ENCODE results near the gene IL12A. TPM values are rescaled to one million over a fixed set of nuclear protein-coding genes. Genes with fewer than 3 reads are reported as not detected.
A peak's percentile ranks its signal among the peaks of the same experiment; 100 is the strongest.

IL12A gene
- total and polyA plus RNA-seq, 7 experiments from 2014 or later = 0.17 to 1.8 (median 0.93) TPM

DNA sequence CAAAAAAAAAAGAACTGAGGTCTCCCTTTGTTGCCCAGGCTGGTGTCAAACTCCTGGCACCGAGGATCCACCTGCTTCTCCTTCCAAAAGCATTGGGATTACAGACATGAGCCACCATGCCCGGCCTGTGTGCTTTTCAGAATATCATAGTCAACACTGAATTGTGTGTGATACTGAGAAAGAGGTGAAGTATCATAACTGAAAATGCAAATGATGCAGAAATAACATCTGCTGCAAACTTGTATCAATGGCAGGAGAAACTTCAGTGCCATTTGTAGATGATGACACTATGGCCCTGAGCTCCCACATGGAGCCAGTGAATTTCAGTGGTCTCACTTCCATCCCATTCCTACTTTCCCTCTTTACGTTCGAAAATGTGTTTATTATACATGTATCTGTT is 21.9 kb downstream of the IL12A start:
- Histone ChIP-seq H3K9me3 (ENCODE audit: control insufficient read depth in 2 of 3, low read length in 3 of 3) (no peaks in the 10 kb centered on the region), H3K4me3 (ENCODE audit: low read length) (no peak overlapping the region), H3K4me1 (ENCODE audit: control insufficient read depth in 2 of 2, insufficient read depth in 2 of 2, low read length in 2 of 2) (no peaks in the 10 kb centered on the region), H3K27ac (ENCODE audit: low read depth, low read length) (no peak overlapping the region), H3K36me3 (ENCODE audit: control insufficient read depth in 2 of 3, insufficient read depth in 3 of 3, low read length in 3 of 3) (no peaks in the 10 kb centered on the region), H3K27me3 (ENCODE audit: control insufficient read depth in 2 of 2, insufficient read depth in 2 of 2, low read length in 2 of 2) (no peaks in the 10 kb centered on the region)
- Mint-ChIP-seq H3K27ac (no peak overlapping the region), H3K4me1 (peaks cover 0 to 52% (median 0%) of the 10 kb centered on the region in 7 donors), H3K36me3 (peaks cover 0 to 4% (median 0%) of the 10 kb centered on the region in 5 donors), H3K27me3 (no peaks in the 10 kb centered on the region), H3K4me3 (no peak overlapping the region), H3K9me3 (no peaks in the 10 kb centered on the region)
- DNase-seq (no peak), ATAC-seq (no peak)
- intact Hi-C loops (cut with micrococcal nuclease) = loop anchor here in 1 of 2 donors (5.0 kb wide), 1 partner anchor 387 kb away; the partner anchor contains the start of genes IFT80 and SMC4
- ChIA-PET CTCF (no interaction called here), POLR2A (no interaction called here)

DNA sequence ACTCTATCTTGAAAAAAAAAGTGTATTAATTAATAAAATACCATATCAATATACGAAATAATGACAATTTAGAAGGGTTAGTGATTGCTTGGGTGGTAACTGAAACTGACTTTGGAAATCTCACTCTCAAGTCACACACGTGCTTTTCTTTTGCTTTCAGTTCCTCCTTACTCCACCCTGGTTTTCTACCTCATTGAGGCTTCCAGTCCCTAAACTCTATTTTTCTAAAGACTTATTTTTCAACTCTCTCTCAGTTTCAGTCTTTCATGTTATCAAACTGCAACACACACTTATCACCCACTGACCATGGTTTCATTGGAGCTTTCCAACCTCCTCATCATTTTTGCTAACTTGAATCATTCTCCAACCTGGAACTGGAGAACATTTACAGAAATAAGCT is 23.5 kb downstream of the IL12A start:
- peaks cover 0 to 5% (median 0%) of the 10 kb centered on the region in 5 donors for H3K27me3 Mint-ChIP-seq
- POLR2A ChIA-PET = no interaction called here
- ATAC-seq = peak; percentile 60
- H3K4me3 Mint-ChIP-seq = peak overlapping the region in 1 of 10 donors; percentile 64
- H3K27ac Mint-ChIP-seq = peak overlapping the region in 1 of 9 donors; percentile 83
- Histone ChIP-seq H3K27me3 (ENCODE audit: control insufficient read depth in 2 of 2, insufficient read depth in 2 of 2, low read length in 2 of 2) (no peaks in the 10 kb centered on the region), H3K27ac (ENCODE audit: low read depth, low read length) (no peak overlapping the region), H3K4me3 (ENCODE audit: low read length) (no peak overlapping the region), H3K36me3 (ENCODE audit: control insufficient read depth in 2 of 3, insufficient read depth in 3 of 3, low read length in 3 of 3) (no peaks in the 10 kb centered on the region), H3K9me3 (ENCODE audit: control insufficient read depth in 2 of 3, low read length in 3 of 3) (no peaks in the 10 kb centered on the region), H3K4me1 (ENCODE audit: control insufficient read depth in 2 of 2, insufficient read depth in 2 of 2, low read length in 2 of 2) (no peaks in the 10 kb centered on the region)
- H3K9me3 Mint-ChIP-seq = peaks cover 0 to 1% (median 0%) of the 10 kb centered on the region in 11 donors
- CTCF ChIA-PET = no interaction called here
- intact Hi-C loops (cut with micrococcal nuclease) = loop anchor here in 1 of 2 donors (1.0 to 5.0 kb wide), 2 partner anchors 15 to 385 kb away; partner anchors contain the start of genes IFT80 and SMC4
- H3K4me1 Mint-ChIP-seq = peaks cover 0 to 42% (median 0%) of the 10 kb centered on the region in 7 donors
- no peak for DNase-seq
- peaks cover 0 to 4% (median 0%) of the 10 kb centered on the region in 5 donors for H3K36me3 Mint-ChIP-seq

DNA sequence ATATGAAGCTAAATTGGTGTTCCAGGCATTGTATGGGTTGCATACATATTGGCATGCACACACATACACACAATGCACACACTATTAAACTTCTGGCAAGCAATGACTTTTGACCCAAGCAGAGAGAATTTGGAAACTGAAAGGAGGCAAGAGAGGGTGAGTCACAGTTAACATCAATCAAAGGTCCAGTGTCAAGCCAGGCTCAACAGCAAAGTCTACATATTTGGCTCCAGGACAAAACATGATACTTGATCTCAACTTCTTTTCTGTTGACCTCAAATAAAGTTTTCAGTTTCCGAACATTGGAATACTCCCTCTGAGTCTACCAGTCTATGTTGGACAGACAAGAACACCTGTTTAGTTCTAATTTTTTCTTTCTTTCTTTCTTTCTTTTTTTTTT is 28.3 kb downstream of the IL12A start:
- Histone ChIP-seq H3K27me3 (ENCODE audit: control insufficient read depth in 2 of 2, insufficient read depth in 2 of 2, low read length in 2 of 2) (no peaks in the 10 kb centered on the region), H3K4me1 (ENCODE audit: control insufficient read depth in 2 of 2, insufficient read depth in 2 of 2, low read length in 2 of 2) (no peaks in the 10 kb centered on the region), H3K36me3 (ENCODE audit: control insufficient read depth in 2 of 3, insufficient read depth in 3 of 3, low read length in 3 of 3) (no peaks in the 10 kb centered on the region), H3K27ac (ENCODE audit: low read depth, low read length) (no peak overlapping the region), H3K9me3 (ENCODE audit: control insufficient read depth in 2 of 3, low read length in 3 of 3) (no peaks in the 10 kb centered on the region), H3K4me3 (ENCODE audit: low read length) (no peak overlapping the region)
- intact Hi-C loops (cut with micrococcal nuclease) = no loop called here
- H3K27ac Mint-ChIP-seq = no peak overlapping the region
- ATAC-seq = no peak
- H3K27me3 Mint-ChIP-seq = peaks cover 0 to 16% (median 7%) of the 10 kb centered on the region in 5 donors
- H3K9me3 Mint-ChIP-seq = peaks cover 0 to 1% (median 0%) of the 10 kb centered on the region in 11 donors
- ChIA-PET POLR2A (no interaction called here), CTCF (no interaction called here)
- H3K4me1 Mint-ChIP-seq = peaks cover 0 to 25% (median 0%) of the 10 kb centered on the region in 7 donors
- no peak overlapping the region for H3K4me3 Mint-ChIP-seq
- DNase-seq = no peak
- peaks cover 0 to 8% (median 0%) of the 10 kb centered on the region in 5 donors for H3K36me3 Mint-ChIP-seq

DNA sequence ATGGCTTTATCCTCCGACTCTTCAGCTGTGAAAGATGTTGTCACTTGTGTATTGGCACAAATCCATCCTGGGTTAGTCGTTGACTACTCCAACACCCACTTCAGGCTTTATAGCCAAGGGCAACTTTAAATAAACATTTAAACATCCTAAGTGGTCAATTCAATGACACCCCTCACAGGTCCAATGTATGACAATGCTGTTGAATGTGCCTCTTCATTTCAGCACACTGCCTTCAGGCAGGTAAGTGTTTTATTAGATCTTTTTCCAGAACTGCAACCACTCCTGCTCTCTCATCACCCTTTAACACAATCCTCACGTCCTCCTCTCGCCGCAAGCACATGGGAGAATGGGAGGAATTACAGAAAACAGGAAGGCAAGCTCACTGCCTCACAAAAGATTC is 30.3 kb downstream of the IL12A start:
- no peak overlapping the region for H3K4me3 ChIP-seq (ENCODE audit: low read length)
- H3K27ac ChIP-seq (ENCODE audit: low read depth, low read length) = no peak overlapping the region
- ATAC-seq (no peak), DNase-seq (no peak)
- H3K36me3 ChIP-seq (ENCODE audit: control insufficient read depth in 2 of 3, insufficient read depth in 3 of 3, low read length in 3 of 3) = no peaks in the 10 kb centered on the region
- no peaks in the 10 kb centered on the region for H3K4me1 ChIP-seq (ENCODE audit: control insufficient read depth in 2 of 2, insufficient read depth in 2 of 2, low read length in 2 of 2)
- ChIA-PET CTCF (no interaction called here), POLR2A (no interaction called here)
- H3K36me3 Mint-ChIP-seq = peaks cover 0 to 4% (median 0%) of the 10 kb centered on the region in 5 donors
- intact Hi-C loops (cut with micrococcal nuclease) = no loop called here
- H3K4me1 Mint-ChIP-seq = peaks cover 0 to 8% (median 0%) of the 10 kb centered on the region in 7 donors
- H3K27me3 ChIP-seq (ENCODE audit: control insufficient read depth in 2 of 2, insufficient read depth in 2 of 2, low read length in 2 of 2) = no peaks in the 10 kb centered on the region
- H3K9me3 Mint-ChIP-seq = peaks cover 0 to 1% (median 0%) of the 10 kb centered on the region in 11 donors
- H3K4me3 Mint-ChIP-seq = no peak overlapping the region
- H3K9me3 ChIP-seq (ENCODE audit: control insufficient read depth in 2 of 3, low read length in 3 of 3) = no peaks in the 10 kb centered on the region
- H3K27me3 Mint-ChIP-seq = peaks cover 0 to 21% (median 8%) of the 10 kb centered on the region in 5 donors
- H3K27ac Mint-ChIP-seq = no peak overlapping the region

DNA sequence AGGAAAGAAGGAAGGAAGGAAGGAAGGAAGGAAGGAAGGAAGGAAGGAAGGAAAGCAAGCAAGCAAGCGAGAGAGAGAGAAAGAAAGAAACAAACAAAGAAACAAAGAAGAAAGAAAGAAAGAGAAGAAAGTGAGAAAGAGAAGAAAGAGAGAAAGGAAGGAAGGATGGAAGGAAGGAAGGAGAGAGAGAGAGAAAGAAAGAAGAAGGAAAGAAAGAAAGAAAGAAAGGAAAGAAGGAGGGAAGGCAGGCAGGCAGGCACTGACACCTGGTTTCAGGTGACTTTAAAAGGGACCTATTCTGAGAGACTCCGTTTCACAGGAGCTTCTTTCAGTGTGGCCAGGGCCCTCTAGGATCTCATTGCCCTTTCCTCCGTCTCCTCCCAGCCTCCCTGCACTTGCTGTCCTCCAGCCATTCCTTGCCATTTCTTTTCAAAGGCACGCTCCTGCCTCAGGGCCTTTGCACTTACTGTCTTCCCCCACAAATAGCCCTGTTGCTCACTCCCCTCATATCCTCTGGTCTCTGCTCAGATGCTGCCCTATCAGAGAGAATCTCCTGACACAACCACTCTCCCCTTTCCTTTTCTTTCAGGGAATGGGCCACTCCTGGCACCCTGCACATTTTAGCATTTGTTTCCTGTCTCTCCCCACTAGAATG is 31.5 kb downstream of the IL12A start:
- ATAC-seq = no peak
- Histone ChIP-seq H3K27ac (ENCODE audit: low read depth, low read length) (no peak overlapping the region), H3K9me3 (ENCODE audit: control insufficient read depth in 2 of 3, low read length in 3 of 3) (no peaks in the 10 kb centered on the region), H3K36me3 (ENCODE audit: control insufficient read depth in 2 of 3, insufficient read depth in 3 of 3, low read length in 3 of 3) (no peaks in the 10 kb centered on the region), H3K27me3 (ENCODE audit: control insufficient read depth in 2 of 2, insufficient read depth in 2 of 2, low read length in 2 of 2) (no peaks in the 10 kb centered on the region), H3K4me3 (ENCODE audit: low read length) (no peak overlapping the region), H3K4me1 (ENCODE audit: control insufficient read depth in 2 of 2, insufficient read depth in 2 of 2, low read length in 2 of 2) (no peaks in the 10 kb centered on the region)
- Mint-ChIP-seq H3K4me1 (peaks cover 0 to 2% (median 0%) of the 10 kb centered on the region in 7 donors), H3K9me3 (peaks cover 0 to 1% (median 0%) of the 10 kb centered on the region in 11 donors), H3K4me3 (no peak overlapping the region), H3K27ac (no peak overlapping the region), H3K36me3 (peaks cover 0 to 5% (median 0%) of the 10 kb centered on the region in 5 donors), H3K27me3 (peaks cover 0 to 21% (median 8%) of the 10 kb centered on the region in 5 donors)
- intact Hi-C loops (cut with micrococcal nuclease) = no loop called here
- ChIA-PET POLR2A (no interaction called here), CTCF (no interaction called here)
- DNase-seq = no peak

DNA sequence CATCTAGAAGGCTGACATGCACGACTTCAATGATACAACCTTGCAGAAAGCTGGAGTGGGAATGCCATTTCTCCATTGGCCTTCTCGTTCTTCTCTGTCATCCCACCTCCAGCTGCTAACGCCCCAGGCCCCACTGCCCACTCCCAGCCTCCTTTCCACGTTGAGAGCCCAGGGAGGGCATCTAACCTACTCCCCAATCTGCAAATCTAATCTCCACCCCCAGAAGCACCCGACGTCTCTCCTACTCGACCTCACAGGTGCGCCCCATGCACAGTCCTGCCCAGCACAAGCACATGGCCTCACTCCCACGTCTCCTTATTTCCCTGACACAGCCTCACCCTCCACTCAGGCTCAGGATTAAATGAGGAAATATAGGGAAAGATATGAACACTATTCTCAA is 33.4 kb downstream of the IL12A start:
- POLR2A ChIA-PET = no interaction called here
- no peak overlapping the region for H3K4me3 Mint-ChIP-seq
- intact Hi-C loops (cut with micrococcal nuclease) = no loop called here

DNA sequence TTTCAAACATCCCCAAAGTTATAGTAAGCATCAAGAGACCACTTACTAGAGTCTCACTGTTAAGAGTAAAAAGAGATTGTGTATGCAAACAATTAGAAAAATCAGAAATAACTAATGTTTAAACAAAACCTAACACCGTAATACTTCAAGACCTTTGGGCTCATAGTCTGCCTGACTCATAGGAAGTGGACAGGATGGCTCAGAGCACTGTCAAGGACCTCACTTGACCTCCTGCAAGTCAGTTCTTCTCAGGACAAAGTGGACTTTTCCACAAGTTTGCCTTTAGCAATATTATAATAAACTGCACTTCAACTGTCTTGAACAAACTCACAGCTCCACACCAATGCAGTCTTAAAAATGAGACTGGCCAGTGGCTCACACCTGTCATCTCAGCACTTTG is 34.8 kb downstream of the IL12A start:
- CTCF ChIA-PET = no interaction called here

More for the DNA sequence above, 33.4 kb downstream of the IL12A start:
- Mint-ChIP-seq H3K36me3 (peaks cover 0 to 5% (median 0%) of the 10 kb centered on the region in 5 donors), H3K4me1 (peaks cover 0 to 9% (median 0%) of the 10 kb centered on the region in 7 donors), H3K27ac (peak overlapping the region in 1 of 9 donors; percentile 36), H3K27me3 (peaks cover 0 to 16% (median 8%) of the 10 kb centered on the region in 5 donors), H3K9me3 (peaks cover 0 to under 1% (median 0%) of the 10 kb centered on the region in 11 donors)
- ATAC-seq (no peak), DNase-seq (no peak)
- Histone ChIP-seq H3K9me3 (ENCODE audit: control insufficient read depth in 2 of 3, low read length in 3 of 3) (no peaks in the 10 kb centered on the region), H3K36me3 (ENCODE audit: control insufficient read depth in 2 of 3, insufficient read depth in 3 of 3, low read length in 3 of 3) (no peaks in the 10 kb centered on the region), H3K4me1 (ENCODE audit: control insufficient read depth in 2 of 2, insufficient read depth in 2 of 2, low read length in 2 of 2) (no peaks in the 10 kb centered on the region), H3K27ac (ENCODE audit: low read depth, low read length) (no peak overlapping the region), H3K4me3 (ENCODE audit: low read length) (no peak overlapping the region), H3K27me3 (ENCODE audit: control insufficient read depth in 2 of 2, insufficient read depth in 2 of 2, low read length in 2 of 2) (no peaks in the 10 kb centered on the region)
- CTCF ChIA-PET = no interaction called here

More for the DNA sequence above, 34.8 kb downstream of the IL12A start:
- DNase-seq (no peak), ATAC-seq (no peak)
- Histone ChIP-seq H3K27me3 (ENCODE audit: control insufficient read depth in 2 of 2, insufficient read depth in 2 of 2, low read length in 2 of 2) (no peaks in the 10 kb centered on the region), H3K9me3 (ENCODE audit: control insufficient read depth in 2 of 3, low read length in 3 of 3) (no peaks in the 10 kb centered on the region), H3K36me3 (ENCODE audit: control insufficient read depth in 2 of 3, insufficient read depth in 3 of 3, low read length in 3 of 3) (no peaks in the 10 kb centered on the region), H3K4me1 (ENCODE audit: control insufficient read depth in 2 of 2, insufficient read depth in 2 of 2, low read length in 2 of 2) (no peaks in the 10 kb centered on the region), H3K27ac (ENCODE audit: low read depth, low read length) (no peak overlapping the region), H3K4me3 (ENCODE audit: low read length) (no peak overlapping the region)
- no peak overlapping the region for H3K27ac Mint-ChIP-seq
- H3K27me3 Mint-ChIP-seq = peaks cover 0 to 16% (median 8%) of the 10 kb centered on the region in 5 donors
- peaks cover 0 to 21% (median 0%) of the 10 kb centered on the region in 7 donors for H3K4me1 Mint-ChIP-seq
- POLR2A ChIA-PET = no interaction called here
- intact Hi-C loops (cut with micrococcal nuclease) = no loop called here
- peaks cover 0 to 3% (median 0%) of the 10 kb centered on the region in 11 donors for H3K9me3 Mint-ChIP-seq
- no peak overlapping the region for H3K4me3 Mint-ChIP-seq
- peaks cover 0 to 5% (median 0%) of the 10 kb centered on the region in 5 donors for H3K36me3 Mint-ChIP-seq

All from naive thymus-derived CD4-positive, alpha-beta T cell (primary cell).